ENCODE measurements around the gene USP13.
A peak's percentile ranks its signal among the peaks of the same experiment; 100 is the strongest.

- TF ChIP-seq, protein P1, sequence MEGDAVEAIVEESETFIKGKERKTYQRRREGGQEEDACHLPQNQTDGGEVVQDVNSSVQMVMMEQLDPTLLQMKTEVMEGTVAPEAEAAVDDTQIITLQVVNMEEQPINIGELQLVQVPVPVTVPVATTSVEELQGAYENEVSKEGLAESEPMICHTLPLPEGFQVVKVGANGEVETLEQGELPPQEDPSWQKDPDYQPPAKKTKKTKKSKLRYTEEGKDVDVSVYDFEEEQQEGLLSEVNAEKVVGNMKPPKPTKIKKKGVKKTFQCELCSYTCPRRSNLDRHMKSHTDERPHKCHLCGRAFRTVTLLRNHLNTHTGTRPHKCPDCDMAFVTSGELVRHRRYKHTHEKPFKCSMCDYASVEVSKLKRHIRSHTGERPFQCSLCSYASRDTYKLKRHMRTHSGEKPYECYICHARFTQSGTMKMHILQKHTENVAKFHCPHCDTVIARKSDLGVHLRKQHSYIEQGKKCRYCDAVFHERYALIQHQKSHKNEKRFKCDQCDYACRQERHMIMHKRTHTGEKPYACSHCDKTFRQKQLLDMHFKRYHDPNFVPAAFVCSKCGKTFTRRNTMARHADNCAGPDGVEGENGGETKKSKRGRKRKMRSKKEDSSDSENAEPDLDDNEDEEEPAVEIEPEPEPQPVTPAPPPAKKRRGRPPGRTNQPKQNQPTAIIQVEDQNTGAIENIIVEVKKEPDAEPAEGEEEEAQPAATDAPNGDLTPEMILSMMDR (conservative IDR thresholded peaks at IDR 0.05; ENCODE audit: low read length): 0 out of 2 replicates have a peak, but pooled peaks have one; percentile 7
- no peak for TF ChIP-seq EZH2phosphoT487 (IDR thresholded peaks at IDR 0.05; ENCODE audit: borderline replicate concordance, low read depth, low read length)
Measured at GRCh38 chr3:179652447-179653095, at the start of gene USP13.

Data from OCI-LY7 (cell line).